Activated CD4-positive, alpha-beta T cell treated with anti-CD3 and anti-CD28 coated beads, Interleukin-2, amount 10 ng/mL, durations not matched to agents 24 days and 14 days (primary cell): ENCODE data around the gene ARHGAP31. TPM values are rescaled to one million over a fixed set of nuclear protein-coding genes. Genes with fewer than 3 reads are reported as not detected.
"Not testable (repeated sequence)": the region's sequence is repeated elsewhere in the genome, so short reads cannot be mapped to it uniquely, and the experiment has no call there.

ENCODE experiments used
- DNase-seq: peaks from one replicate; pipeline ENCODE4 v3.0.0; 2022
- H3K27ac Mint-ChIP-seq: one replicate; pipeline ENCODE4 v1.8.0; 2022; ENCODE audit warnings: mild to moderate bottlenecking, mixed read lengths
- H3K27me3 Mint-ChIP-seq: one replicate; pipeline ENCODE4 v1.8.0; 2022; ENCODE audit warnings: mixed read lengths
- H3K36me3 Mint-ChIP-seq: one replicate; pipeline ENCODE4 v1.8.0; 2022; ENCODE audit warnings: low read depth, mild to moderate bottlenecking, mixed read lengths
- H3K4me1 Mint-ChIP-seq: one replicate; pipeline ENCODE4 v1.8.0; 2021; ENCODE audit warnings: mixed read lengths
- H3K4me3 Mint-ChIP-seq: one replicate; pipeline ENCODE4 v1.8.0; 2022; ENCODE audit warnings: mild to moderate bottlenecking, moderate library complexity, mixed read lengths
- H3K9me3 Mint-ChIP-seq: one replicate; pipeline ENCODE4 v1.8.0; 2021; ENCODE audit warnings: mixed read lengths
- intact Hi-C: fragments of 100-400 bp; cut with micrococcal nuclease; formaldehyde crosslinking; loops from one replicate; pipeline ENCODE4 v1.15.1; 2023
- total RNA-seq: library from RNA; stranded (reverse); gene quantifications from 2 replicates; pipeline ENCODE4 v1.2.3, GENCODE V29; 2022

Gene ARHGAP31
- total RNA-seq, 1 donor from 2014 or later, result 11.0 TPM

DNA sequence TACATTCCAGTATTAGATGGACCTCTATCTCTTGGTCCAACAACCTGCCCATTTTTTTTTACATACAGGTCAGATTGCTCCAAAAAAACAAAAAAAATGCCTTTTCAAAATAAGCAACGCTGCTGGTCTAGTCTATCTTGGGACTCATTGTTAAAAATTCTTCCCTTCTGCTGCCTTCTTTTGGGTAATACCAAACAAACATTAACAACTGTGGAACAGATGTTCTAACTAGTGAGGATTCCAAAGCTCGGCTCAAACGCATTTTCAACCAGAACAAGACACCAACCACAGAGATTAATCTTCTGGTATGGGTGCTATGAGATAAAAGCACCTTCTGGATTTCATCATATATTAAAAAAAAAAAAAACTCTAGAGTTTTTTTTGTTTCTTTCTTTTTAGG, 24.7 kb downstream of the ARHGAP31 start:
- intact Hi-C loops, result no loop called here
- DNase-seq, result no peak

GRCh38 chr3:119319311-119319710, 25.1 kb downstream of the ARHGAP31 start:
- DNase-seq, result no peak
- no peak overlapping the region for H3K4me3 Mint-ChIP-seq
- intact Hi-C loops, result no loop called here
- H3K4me1 Mint-ChIP-seq, result peaks cover 26% of the 10 kb centered on the region
- peaks cover 7% of the 10 kb centered on the region for H3K36me3 Mint-ChIP-seq
- H3K27me3 Mint-ChIP-seq, result peaks cover 21% of the 10 kb centered on the region
- H3K27ac Mint-ChIP-seq, result no peak overlapping the region
- H3K9me3 Mint-ChIP-seq, result peaks cover 6% of the 10 kb centered on the region

More for the DNA sequence above, 24.7 kb downstream of the ARHGAP31 start:
- no peak overlapping the region for H3K4me3 Mint-ChIP-seq
- H3K9me3 Mint-ChIP-seq, result peaks cover 6% of the 10 kb centered on the region
- H3K4me1 Mint-ChIP-seq, result peaks cover 24% of the 10 kb centered on the region
- H3K27me3 Mint-ChIP-seq, result peaks cover 25% of the 10 kb centered on the region
- peaks cover 11% of the 10 kb centered on the region for H3K36me3 Mint-ChIP-seq
- no peak overlapping the region for H3K27ac Mint-ChIP-seq

DNA sequence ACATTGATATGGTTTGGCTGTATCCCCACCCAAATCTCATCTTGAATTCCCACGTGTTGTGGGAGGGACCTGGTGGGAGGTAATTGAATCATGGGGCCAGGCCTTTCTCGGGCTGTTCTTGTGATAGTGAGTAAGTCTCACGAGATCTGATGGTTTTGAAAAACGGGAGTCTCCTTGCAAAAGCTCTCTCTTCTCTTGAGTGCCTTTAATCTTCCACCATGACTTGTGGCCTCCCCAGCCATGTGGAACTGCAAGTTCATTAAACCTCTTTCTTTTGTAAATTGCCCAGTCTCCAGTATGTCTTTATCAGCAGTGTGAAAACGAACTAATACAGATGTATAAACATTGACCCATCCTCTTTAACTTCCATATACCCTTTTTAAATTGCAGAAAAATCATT, 26.6 kb downstream of the ARHGAP31 start:
- peak overlapping the region; percentile 2 for H3K4me3 Mint-ChIP-seq
- peaks cover 26% of the 10 kb centered on the region for H3K27me3 Mint-ChIP-seq
- peaks cover 34% of the 10 kb centered on the region for H3K4me1 Mint-ChIP-seq
- intact Hi-C loops, result loop anchor here (10.0 kb wide), 1 partner anchor 774 kb away; the partner anchor contains the start of gene GSK3B
- H3K9me3 Mint-ChIP-seq, DNase-seq, H3K27ac Mint-ChIP-seq: not testable (repeated sequence)
- H3K36me3 Mint-ChIP-seq, result peaks cover 11% of the 10 kb centered on the region

- no peak for DNase-seq
- intact Hi-C loops, result loop anchor here (1.0 to 10.0 kb wide), 4 partner anchors 31 to 773 kb away; partner anchors contain the start of gene GSK3B
- peaks cover 36% of the 10 kb centered on the region for H3K4me1 Mint-ChIP-seq
Measured at GRCh38 chr3:119322021-119322834, 28.0 kb downstream of the ARHGAP31 start.

DNA sequence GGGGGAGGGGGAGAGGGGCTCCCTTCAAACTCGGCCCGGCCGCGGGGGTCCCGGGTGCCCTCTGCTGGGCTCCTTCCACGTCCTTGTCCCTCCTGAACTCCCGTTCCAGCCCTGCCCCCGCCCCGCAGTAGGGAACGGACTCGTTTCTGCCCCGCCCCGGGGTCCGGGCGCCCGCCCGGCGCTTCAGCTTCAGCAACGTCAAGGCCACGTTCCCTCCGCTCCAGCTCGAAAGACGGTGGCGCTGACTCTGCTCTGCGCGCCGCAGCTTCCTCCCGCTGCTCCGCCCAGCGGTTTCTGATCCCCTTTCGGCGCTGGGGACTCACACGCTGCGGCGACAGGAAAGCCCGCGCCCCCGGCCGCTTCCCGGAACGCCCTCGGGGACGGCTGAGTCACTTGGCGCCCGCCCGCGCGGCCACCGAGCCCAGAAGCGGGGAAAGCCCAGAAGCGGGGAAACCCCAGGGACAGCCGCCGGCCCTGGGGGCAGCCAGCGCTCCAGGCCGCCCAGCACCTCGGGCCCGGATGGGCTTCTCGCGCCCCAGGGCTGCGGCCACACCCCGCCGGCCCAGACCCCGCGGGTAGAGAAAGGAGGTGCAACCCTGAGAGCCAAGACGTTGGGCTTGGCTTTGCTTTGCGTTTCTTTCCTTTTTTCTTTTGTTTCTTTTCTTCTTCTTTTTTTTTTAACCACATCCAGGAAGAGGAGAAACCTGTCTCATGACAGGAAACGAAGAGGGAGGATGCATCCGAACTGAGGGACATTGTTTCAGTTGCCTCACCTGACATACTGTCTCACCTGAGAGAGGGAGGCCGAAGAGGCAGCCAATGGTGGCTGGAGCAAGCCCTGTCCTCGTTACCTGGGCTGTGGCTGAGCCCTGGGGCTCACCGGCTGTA, 28.9 kb downstream of the ARHGAP31 start:
- Mint-ChIP-seq H3K27ac (peak overlapping the region; percentile 93), H3K36me3 (peaks cover 11% of the 10 kb centered on the region), H3K4me3 (peak overlapping the region; percentile 82), H3K27me3 (peaks cover 25% of the 10 kb centered on the region), H3K4me1 (peaks cover 38% of the 10 kb centered on the region), H3K9me3 (peaks cover 6% of the 10 kb centered on the region)
- peak; percentile 97 for DNase-seq
- intact Hi-C loops, result loop anchor here (1.0 to 10.0 kb wide), 12 partner anchors 13 to 772 kb away; partner anchors contain the start of genes ARHGAP31, CD80, GSK3B and TIMMDC1

More at GRCh38 chr3:119322021-119322834, 28.0 kb downstream of the ARHGAP31 start:
- Mint-ChIP-seq H3K27ac (peak overlapping the region; percentile 82), H3K27me3 (peaks cover 28% of the 10 kb centered on the region), H3K4me3 (peak overlapping the region; percentile 81), H3K36me3 (peaks cover 11% of the 10 kb centered on the region), H3K9me3 (peaks cover 6% of the 10 kb centered on the region)

- Mint-ChIP-seq H3K36me3 (peaks cover 11% of the 10 kb centered on the region), H3K4me1 (peaks cover 38% of the 10 kb centered on the region), H3K4me3 (peak overlapping the region; percentile 82), H3K27me3 (peaks cover 27% of the 10 kb centered on the region), H3K9me3 (peaks cover 6% of the 10 kb centered on the region), H3K27ac (peak overlapping the region; percentile 85)
- intact Hi-C loops, result loop anchor here (1.0 to 10.0 kb wide), 11 partner anchors 13 to 771 kb away; partner anchors contain the start of genes ARHGAP31, CD80, GSK3B and TIMMDC1
- no peak for DNase-seq
Measured at GRCh38 chr3:119323723-119324085, 29.5 kb downstream of the ARHGAP31 start.

DNA sequence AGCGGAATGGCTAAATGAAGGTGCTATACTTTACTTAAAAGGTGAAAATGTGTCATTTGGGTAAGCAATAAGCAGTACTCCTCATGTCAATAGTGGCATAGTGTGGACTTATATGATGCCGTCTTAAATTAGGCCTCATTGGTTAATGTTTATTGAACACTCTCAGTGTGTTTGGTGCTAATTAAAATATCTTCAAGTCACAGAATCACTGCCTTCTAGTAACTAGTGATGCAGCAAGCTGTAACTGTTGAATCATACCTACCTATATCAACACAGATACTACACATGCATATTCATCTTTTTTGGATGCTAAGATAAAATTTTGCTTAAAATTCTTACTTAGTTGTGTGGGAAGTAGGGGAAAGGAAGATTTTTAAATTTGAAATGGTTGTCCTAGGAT, 30.7 kb downstream of the ARHGAP31 start:
- intact Hi-C loops, result loop anchor here (10.0 kb wide), 1 partner anchor 770 kb away; the partner anchor contains the start of gene GSK3B
- peaks cover 42% of the 10 kb centered on the region for H3K4me1 Mint-ChIP-seq

DNA sequence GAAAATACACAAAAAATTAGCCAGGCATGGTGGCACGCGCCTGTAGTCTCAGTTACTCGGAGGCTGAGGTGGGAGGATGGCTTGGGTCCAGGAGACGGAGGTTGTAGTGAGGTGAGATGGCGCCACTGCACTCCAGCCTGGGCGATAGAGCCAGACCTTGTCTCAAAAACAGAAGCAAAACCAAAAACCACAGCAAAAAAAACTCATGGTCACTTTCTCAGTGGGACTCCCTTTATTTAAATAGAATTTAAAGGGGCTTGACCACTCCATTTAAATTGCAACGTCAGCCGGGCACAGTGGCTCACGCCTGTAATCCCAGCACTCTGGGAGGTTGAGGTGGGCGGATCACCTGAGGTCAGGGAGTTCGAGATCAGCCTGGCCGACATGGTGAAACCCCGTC, 32.8 kb downstream of the ARHGAP31 start:
- H3K4me3 Mint-ChIP-seq, result no peak overlapping the region
- peaks cover 30% of the 10 kb centered on the region for H3K4me1 Mint-ChIP-seq
- peaks cover 7% of the 10 kb centered on the region for H3K36me3 Mint-ChIP-seq
- H3K9me3 Mint-ChIP-seq, result no peaks in the 10 kb centered on the region
- DNase-seq, result no peak
- H3K27me3 Mint-ChIP-seq, result peaks cover 21% of the 10 kb centered on the region
- intact Hi-C loops, result loop anchor here (10.0 kb wide), 1 partner anchor 768 kb away; the partner anchor contains the start of gene GSK3B
- no peak overlapping the region for H3K27ac Mint-ChIP-seq

More for the DNA sequence above, 30.7 kb downstream of the ARHGAP31 start:
- no peak overlapping the region for H3K27ac Mint-ChIP-seq
- no peak overlapping the region for H3K4me3 Mint-ChIP-seq
- DNase-seq, result no peak
- H3K36me3 Mint-ChIP-seq, result peaks cover 11% of the 10 kb centered on the region
- H3K27me3 Mint-ChIP-seq, result peaks cover 27% of the 10 kb centered on the region
- peaks cover 6% of the 10 kb centered on the region for H3K9me3 Mint-ChIP-seq

GRCh38 chr3:119329551-119329950, 35.4 kb downstream of the ARHGAP31 start:
- intact Hi-C loops, result loop anchor here (10.0 kb wide), 1 partner anchor 765 kb away; the partner anchor contains the start of gene GSK3B
- Mint-ChIP-seq H3K27ac (no peak overlapping the region), H3K4me1 (peaks cover 15% of the 10 kb centered on the region), H3K4me3 (no peak overlapping the region), H3K9me3 (no peaks in the 10 kb centered on the region), H3K27me3 (peaks cover 21% of the 10 kb centered on the region), H3K36me3 (peaks cover 5% of the 10 kb centered on the region)
- DNase-seq, result no peak

- no peak for DNase-seq
- peaks cover 10% of the 10 kb centered on the region for H3K4me1 Mint-ChIP-seq
- intact Hi-C loops, result no loop called here
- H3K27ac Mint-ChIP-seq, result no peak overlapping the region
- H3K4me3 Mint-ChIP-seq, result no peak overlapping the region
- H3K36me3 Mint-ChIP-seq, result peaks cover 2% of the 10 kb centered on the region
- peaks cover 17% of the 10 kb centered on the region for H3K27me3 Mint-ChIP-seq
- no peaks in the 10 kb centered on the region for H3K9me3 Mint-ChIP-seq
Measured at GRCh38 chr3:119330181-119330580, 36.0 kb downstream of the ARHGAP31 start.

DNA sequence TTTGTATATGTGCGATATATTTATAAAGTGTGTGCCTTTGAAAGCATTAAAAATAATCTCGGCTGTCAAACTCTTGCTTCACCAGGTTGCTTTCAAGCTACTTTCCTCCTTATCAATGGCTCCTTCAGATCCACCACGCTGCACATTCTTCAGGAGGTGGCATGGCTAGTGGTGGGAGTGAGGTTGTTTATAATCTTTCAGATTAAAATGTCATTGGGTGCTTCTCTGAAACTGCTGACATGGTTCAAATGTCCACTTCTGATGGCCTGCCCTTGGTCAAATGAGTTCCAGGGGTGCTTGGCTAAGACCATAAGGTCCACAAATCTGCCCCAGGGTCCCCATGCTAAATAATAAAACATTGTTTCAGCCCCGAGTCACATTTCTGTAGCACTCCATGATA, 36.7 kb downstream of the ARHGAP31 start:
- no peak for DNase-seq
- Mint-ChIP-seq H3K9me3 (no peaks in the 10 kb centered on the region), H3K27ac (no peak overlapping the region), H3K36me3 (no peaks in the 10 kb centered on the region), H3K4me3 (no peak overlapping the region), H3K27me3 (peaks cover 17% of the 10 kb centered on the region), H3K4me1 (peaks cover 10% of the 10 kb centered on the region)
- intact Hi-C loops, result no loop called here

- H3K4me3 Mint-ChIP-seq, result no peak overlapping the region
- peaks cover 14% of the 10 kb centered on the region for H3K27me3 Mint-ChIP-seq
- peaks cover 8% of the 10 kb centered on the region for H3K4me1 Mint-ChIP-seq
- intact Hi-C loops, result no loop called here
- no peaks in the 10 kb centered on the region for H3K9me3 Mint-ChIP-seq
- no peak for DNase-seq
- H3K27ac Mint-ChIP-seq, result no peak overlapping the region
- H3K36me3 Mint-ChIP-seq, result no peaks in the 10 kb centered on the region
Measured at GRCh38 chr3:119331661-119332060, 37.5 kb downstream of the ARHGAP31 start.

DNA sequence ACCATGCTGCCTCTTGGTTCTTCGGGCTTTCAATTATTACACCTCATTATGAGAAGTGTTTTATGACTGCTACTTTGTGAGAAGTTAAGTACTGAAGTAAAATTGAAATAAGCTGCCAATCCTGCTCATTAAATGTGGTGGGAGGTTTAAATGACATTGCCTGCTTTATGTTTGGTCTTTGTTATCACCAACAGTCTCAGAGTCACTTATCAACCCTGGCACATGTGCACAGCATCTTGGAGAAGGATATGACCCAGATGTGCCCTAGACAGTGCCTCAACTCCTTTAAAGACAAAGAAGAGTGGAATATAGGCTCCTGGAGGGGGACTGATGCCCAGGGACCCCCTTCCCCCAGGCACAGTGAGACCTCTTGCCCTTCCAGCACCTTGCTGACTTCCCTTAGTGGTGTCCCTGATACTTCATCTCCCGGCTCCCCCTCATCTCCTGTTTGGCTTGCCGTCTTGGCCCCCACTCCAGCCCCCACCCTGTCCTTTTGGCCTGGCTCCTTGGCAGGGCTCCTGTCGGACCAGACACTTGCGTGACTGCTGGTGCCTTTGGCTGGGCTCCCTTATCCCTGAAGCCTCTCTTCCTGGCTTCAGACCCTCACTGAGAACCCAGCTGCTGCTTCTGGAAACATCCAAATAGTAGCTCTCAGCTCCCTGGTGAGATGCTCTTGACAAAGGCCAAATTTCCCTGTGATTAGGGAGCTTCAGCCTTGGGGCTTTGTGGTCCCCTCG, 39.8 kb downstream of the ARHGAP31 start:
- H3K9me3 Mint-ChIP-seq, result no peaks in the 10 kb centered on the region
- peaks cover 6% of the 10 kb centered on the region for H3K4me1 Mint-ChIP-seq
- intact Hi-C loops, result no loop called here
- no peaks in the 10 kb centered on the region for H3K36me3 Mint-ChIP-seq
- H3K4me3 Mint-ChIP-seq, result no peak overlapping the region
- no peak overlapping the region for H3K27ac Mint-ChIP-seq
- no peak for DNase-seq
- H3K27me3 Mint-ChIP-seq, result peaks cover 10% of the 10 kb centered on the region
